Measurements from ENCODE around the gene TMEM43.

The TMEM43 gene

GRCh38 chr3:14124615-14125192 lies at the start of gene TMEM43, which contains the start of gene CHCHD4 (continued):
- TF ChIP-seq HOXC10 (CRISPR knock-in tag; IDR thresholded peaks at IDR 0.05) = no peak
- TF ChIP-seq ZNF514 (tag by site-specific recombination; IDR thresholded peaks at IDR 0.05) = no peak
- no peak for TF ChIP-seq KLF7 (tag by site-specific recombination; IDR thresholded peaks at IDR 0.05; ENCODE audit: borderline replicate concordance)
- no peak for TF ChIP-seq PRDM10 (tag by site-specific recombination; IDR thresholded peaks at IDR 0.05)
- TF ChIP-seq ZSCAN30 (tag by site-specific recombination; IDR thresholded peaks at IDR 0.05) = peak; percentile 80
- TF ChIP-seq REST (tag by site-specific recombination; IDR thresholded peaks at IDR 0.05) = no peak
- TF ChIP-seq ZNF510 (tag by site-specific recombination; IDR thresholded peaks at IDR 0.05; ENCODE audit: insufficient replicate concordance) = no peak
- TF ChIP-seq ZBTB17 (tag by site-specific recombination; IDR thresholded peaks at IDR 0.05) = no peak
- peak; percentile 25; the same call in 1 of the 2 replicates for TF ChIP-seq ZFHX2 (tag by site-specific recombination; conservative IDR thresholded peaks at IDR 0.05)
- TF ChIP-seq ZNF571 (tag by site-specific recombination; IDR thresholded peaks at IDR 0.05) = no peak
- TF ChIP-seq ZNF223 (tag by site-specific recombination; IDR thresholded peaks at IDR 0.05) = no peak
- peak; percentile 16; the same call in 1 of the 2 replicates for TF ChIP-seq ZNF561 (tag by site-specific recombination; IDR thresholded peaks at IDR 0.05; ENCODE audit: borderline replicate concordance)
- peak; percentile 42; the same call in 1 of the 2 replicates for TF ChIP-seq ZBTB44 (tag by site-specific recombination; IDR thresholded peaks at IDR 0.05)
- TF ChIP-seq ATF2 (tag by site-specific recombination; IDR thresholded peaks at IDR 0.05; ENCODE audit: low read depth) = no peak
- peak; percentile 100 for TF ChIP-seq ZNF335 (tag by site-specific recombination; conservative IDR thresholded peaks at IDR 0.05)
- no peak for TF ChIP-seq ZNF645 (tag by site-specific recombination; IDR thresholded peaks at IDR 0.05)
- peak; percentile 44; the same call in 1 of the 2 replicates for TF ChIP-seq ZNF549 (tag by site-specific recombination; IDR thresholded peaks at IDR 0.05)
- no peak for TF ChIP-seq ZNF184 (tag by site-specific recombination; IDR thresholded peaks at IDR 0.05)
- TF ChIP-seq FEZF1 (tag by site-specific recombination; IDR thresholded peaks at IDR 0.05) = peak; percentile 54
- TF ChIP-seq ZFP69B (tag by site-specific recombination; IDR thresholded peaks at IDR 0.05) = peak; percentile 50; the same call in 1 of the 2 replicates
- TF ChIP-seq TSHZ1 (tag by site-specific recombination; IDR thresholded peaks at IDR 0.05; ENCODE audit: borderline replicate concordance) = no peak
- no peak for TF ChIP-seq OVOL3 (tag by site-specific recombination; IDR thresholded peaks at IDR 0.05)
- TF ChIP-seq SCRT2 (tag by site-specific recombination; IDR thresholded peaks at IDR 0.05) = no peak
- TF ChIP-seq SP2 (tag by site-specific recombination; IDR thresholded peaks at IDR 0.05) = peak; percentile 74
- TF ChIP-seq ZNF544 (tag by site-specific recombination; IDR thresholded peaks at IDR 0.05) = no peak
